ENCODE measurements around the gene GPX3. TPM values are rescaled to one million over a fixed set of nuclear protein-coding genes. Genes with fewer than 3 reads are reported as not detected.

GPX3 gene
- total RNA-seq, 1 donor from 2014 or later: 4,437 TPM

DNA sequence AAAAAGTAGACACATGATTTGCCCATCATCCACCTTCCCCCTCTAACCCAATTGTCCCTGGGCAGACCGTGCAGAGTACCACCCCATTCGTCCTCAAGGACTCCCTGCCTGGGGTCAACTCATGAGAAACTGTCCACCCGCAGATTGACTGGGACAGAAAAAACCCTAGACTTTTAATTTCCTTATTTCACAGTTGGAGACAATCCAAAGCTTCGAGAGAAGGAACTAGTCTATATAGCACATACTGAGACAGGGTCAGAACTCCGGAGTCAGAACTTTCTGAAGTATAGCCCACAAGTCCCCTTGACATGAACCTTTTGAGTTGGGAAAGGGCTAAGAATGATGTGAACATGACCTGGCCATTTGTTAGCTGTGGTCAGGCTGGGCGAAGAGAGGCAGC, 7.5 kb upstream of the GPX3 start:
- no peak for DNase-seq (ENCODE audit: low spot score)

DNA sequence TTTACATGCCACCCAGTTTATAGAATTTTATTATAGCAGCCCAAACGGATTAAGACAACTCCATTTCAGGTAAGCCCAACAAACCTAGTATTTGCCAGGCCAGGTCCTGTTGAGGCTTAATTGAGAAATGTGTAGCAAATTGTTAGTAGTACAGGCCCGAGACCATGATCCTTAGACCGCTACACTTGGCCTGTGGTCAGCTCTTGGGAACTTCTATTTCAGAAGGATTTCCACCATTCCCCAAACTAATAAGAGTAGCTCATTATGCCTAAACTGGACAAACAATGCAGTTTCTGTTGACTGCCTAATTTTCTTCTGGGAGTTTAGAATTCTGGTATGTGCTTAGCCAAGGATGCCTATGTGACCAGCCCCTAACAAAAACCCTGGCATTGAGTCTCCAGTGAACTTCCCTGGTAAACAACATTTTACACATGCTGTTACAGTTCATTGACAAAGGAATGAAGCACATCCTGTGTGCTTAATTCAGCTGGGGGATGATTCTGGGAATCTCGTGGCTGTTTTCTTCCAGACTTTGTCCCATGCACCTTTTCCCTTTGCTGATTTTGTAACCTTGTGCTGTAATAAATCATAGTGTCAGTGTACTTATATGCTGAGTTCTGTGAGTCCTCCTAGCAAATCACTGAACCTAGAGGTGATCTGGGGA, 5.6 kb upstream of the GPX3 start:
- no peak for DNase-seq (ENCODE audit: low spot score)

DNA sequence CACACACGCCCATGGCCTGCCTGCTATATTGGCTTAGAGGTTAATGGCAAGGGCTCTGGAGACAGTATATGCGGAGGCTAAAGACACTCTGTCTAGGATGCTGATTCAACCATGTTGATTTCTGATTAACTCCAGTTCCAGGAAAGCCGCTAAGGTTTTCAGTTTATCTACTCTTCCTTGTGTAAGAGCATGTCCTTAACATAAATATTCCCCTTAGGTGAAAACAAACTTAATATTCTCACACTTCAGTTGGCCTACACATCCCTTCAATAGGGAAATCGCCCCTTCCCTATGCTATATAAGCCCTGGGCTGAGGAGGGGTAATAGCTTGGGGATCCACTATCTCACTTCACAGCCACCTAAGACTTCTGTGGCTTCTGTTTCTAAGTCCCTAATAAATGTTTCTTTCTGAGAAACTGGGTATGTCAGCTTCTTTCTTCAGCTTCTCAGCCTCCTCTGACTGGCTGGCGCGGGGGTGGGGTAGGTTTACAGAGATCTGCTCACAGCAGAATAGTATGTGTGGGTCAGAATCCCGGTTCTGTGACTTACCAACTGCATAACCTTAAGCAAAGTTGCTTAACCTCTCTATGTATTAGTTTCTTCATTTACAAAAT, 4.3 kb upstream of the GPX3 start:
- DNase-seq (ENCODE audit: low spot score): no peak

DNA sequence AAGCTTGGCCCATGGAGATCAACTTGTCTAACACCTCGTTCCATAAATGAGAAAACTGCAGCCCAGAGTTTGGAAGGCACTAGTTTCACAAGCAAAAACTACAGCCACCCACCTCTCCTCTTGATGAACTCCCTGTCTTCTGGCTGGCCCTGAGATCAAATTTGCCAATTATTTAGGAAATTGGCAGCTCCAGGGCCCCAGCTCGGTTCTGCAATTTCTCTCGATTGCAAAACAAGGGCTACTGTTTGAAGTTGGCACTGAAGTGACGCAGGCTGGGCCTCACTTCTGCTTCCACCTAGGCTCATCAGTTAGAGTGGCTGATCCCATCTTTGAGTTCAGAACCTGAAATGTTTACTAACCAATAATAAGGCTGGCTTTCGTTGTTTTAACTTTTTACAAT, 3.7 kb upstream of the GPX3 start:
- no peak for DNase-seq (ENCODE audit: low spot score)

DNA sequence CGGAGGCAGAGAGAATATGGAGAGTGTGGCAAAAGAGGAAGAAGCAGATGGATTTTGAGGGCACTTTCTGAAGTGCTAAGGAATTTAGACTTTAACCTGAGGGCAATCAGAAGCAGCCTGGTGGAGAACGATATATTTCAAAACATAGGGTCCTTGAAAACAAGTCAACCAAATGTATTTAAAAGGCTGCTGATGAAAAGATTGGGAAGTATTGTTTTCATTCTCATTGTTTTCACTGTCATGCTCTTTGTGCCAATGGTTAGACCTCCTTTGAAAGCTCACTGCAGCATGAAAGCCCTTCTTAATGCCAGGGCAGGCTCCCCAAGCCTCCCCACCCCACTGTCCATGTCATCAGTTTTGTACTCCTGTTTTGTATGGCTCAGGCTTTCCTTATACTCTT, 2.5 kb upstream of the GPX3 start:
- DNase-seq (ENCODE audit: low spot score): no peak

DNA sequence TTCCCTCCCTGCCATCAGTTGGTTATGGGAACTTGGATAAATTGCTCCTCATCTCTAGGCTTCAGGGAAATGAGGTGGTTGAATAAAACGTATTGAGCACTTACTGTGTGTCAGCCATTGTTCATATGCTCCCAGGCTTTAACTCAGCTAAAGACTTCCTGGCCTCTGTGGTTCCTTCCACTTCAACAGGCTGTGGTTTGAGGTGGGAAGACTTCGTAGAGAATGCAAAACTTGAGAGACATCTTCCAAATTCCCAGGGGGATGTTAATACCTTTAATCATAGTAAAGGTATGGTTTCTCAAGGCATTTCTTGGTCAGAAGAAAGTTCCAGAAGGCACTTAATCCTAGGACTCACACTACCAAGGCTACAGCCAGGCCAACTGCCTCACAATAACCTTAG, 1.5 kb upstream of the GPX3 start:
- DNase-seq (ENCODE audit: low spot score): no peak

DNA sequence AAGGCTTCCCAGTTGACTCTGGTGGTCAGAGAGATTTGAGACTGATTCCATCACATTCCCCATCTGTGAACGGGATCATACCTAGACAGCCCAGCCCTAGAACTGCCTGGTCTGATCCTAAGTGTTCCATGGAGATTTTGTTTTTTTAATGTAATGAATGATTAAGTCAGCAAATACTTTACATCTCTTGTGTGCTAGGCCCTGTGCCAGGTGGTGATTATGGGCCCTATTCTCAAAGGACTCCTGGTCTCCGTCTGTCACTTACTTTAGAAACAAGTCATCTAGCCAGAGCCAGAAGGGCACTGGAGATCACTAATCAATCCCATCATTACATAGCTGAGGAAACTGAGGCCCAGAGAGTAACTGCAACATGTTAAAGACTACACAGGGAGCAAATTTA, 1.1 kb upstream of the GPX3 start:
- no peak for DNase-seq (ENCODE audit: low spot score)

DNA sequence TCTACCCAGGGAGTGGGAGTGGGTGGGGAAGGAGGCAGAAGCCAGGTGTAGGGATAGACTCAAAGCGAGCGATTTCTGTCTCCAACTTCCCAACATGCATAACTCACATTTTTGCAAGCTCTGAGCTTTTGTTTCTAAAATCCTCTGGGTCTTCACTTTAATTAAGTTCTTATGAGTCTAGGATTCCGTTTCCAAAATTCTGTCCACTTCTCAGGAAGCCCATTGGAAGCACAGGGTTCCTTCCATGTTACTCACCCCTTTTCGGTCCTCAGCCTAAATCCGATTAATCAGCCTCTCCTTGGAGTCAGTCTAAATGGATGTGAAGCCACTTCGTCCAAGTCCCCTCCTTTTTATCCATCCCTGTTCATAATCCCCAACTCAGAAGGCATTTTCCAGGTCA, 1.4 kb downstream of the GPX3 start:
- DNase-seq (ENCODE audit: low spot score): no peak

DNA sequence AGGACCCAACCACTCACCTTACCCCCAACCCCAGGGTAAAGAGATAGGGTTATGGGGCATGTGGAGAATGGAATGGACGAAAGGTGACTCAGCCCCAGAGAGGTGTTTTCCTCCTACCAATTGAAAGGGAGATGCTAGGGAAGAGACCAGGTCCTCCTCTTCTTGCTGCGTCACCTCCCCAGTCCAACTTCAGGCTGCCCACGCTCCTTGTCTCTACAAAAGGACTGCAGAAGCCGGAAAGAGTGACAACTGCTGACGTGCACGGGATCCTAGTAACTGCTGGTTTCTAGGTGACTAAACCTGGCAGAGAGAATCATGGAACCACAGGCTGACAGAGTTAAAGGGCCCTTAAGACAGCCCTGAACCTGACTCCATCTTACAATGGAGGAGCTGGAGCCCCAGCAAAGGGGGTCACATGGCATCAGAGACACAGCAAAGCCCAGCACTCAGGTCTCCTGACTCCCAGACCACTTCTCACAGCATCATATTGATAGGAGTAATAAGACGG, 2.2 kb downstream of the GPX3 start:
- no peak for DNase-seq (ENCODE audit: low spot score)

DNA sequence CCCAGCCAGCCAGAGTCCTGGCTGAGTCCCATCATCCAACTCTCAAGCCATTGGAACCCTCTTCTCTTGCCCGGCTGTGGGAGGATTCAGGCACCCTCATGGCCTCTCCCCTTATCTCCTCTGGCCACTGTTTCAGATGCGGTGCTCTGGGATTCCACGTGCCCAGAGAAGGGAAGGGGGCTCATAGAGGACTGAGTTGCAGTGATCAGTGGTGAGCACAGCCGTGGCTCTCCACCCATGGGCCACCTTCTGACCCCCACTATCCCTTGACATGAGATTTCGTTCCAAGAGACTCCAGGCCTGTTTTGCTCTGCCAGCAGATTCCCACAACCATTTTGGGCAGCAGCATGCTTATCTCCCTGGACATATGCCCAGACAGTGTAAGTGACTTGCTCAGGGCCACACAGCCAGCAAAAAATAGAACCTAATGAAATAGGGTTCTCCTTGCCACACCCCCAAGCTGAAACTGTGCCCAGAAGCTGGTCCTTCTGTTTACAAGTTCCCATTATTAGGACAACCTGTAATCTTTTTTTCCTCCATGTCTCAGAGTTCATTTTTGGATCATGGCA, 2.7 kb downstream of the GPX3 start:
- DNase-seq (ENCODE audit: low spot score): no peak

DNA sequence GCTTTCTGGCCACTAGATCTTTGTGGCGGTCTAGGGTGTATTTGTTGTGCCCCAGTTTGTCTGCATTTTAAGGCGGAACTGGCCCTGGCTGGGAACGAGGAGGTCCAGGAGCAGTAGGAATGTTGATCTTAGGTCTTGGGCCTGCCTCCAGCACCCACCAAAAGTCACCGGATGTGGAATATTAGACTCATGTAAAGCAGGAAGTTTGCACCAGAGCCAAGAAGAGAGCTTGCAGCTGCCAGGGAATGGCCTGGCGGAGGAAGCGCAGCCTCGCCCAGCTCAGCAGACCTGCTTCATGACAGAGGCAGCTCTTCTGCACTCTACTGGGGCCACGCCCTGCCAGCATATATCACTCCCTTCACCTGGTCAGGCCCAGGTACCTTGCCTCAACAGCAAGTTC, 3.3 kb downstream of the GPX3 start:
- DNase-seq (ENCODE audit: low spot score): no peak

DNA sequence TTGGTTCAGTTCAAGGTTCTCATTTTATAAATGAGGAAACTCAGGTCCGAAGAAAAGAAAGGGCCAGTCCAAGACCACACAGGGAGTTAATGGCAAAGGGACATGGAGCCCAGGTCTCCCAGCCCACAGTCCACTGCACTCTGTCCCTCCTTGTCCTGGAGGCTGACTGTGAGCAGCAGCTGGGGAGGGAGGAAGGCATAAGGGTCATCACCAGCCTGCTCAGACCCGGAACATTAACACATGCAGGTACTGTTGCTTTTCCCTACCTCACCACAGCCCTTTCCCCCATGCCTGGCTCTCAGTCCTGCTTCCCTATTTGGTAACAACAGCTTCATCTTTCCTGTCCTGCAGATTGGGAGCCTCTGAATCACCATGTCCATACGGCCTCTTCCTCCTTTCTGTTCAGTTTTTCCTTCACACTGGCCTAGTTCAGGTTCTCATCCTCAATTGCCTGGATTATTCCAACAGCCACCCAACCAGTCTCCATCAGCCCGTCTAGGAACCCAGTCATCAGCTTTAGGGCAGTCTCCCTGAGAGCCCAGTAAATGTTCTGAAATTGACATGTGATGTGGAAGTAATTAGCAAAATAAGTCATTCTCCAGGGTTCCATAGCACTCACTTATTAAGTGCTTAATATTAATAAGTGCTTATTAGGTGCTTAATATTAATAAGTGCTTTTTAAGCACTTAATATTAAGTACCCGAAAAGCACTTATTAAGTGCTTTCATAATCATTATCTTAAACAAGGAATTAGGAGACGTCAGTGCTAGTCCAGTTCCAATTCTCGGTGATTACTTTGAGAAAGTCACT, 4.3 kb downstream of the GPX3 start:
- DNase-seq (ENCODE audit: low spot score): no peak

DNA sequence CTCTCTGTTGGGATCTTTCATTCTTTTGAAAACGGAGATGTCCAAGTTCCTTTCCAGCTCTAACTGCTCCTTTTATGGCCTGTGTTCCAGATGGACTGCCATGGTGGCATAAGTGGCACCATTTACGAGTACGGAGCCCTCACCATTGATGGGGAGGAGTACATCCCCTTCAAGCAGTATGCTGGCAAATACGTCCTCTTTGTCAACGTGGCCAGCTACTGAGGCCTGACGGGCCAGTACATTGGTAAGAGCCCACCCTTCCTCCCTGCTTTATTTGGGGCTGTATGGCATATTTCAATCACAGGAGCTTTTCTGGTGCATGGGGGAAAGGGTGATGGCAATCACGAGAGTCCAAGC, 4.8 kb downstream of the GPX3 start:
- DNase-seq (ENCODE audit: low spot score): no peak

DNA sequence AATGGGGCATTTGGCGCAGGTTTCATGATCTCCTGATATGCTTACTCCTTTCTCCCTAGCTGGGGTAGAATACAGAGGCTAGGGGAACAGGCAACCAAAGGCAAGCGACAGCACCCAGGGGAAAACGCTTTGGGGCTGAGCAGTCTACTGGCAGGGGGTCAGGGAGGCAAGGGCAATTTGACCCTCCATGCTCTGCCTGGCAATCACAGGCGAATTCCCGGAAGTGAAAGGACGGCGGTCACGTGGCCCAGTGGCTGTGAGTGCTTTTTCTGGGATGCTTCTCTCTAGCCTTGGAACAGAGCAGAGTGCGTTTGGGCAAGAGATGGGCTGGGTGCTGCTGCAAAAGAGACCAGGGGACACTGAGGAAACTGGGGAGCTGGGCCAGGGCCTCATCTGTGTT, 5.7 kb downstream of the GPX3 start:
- no peak for DNase-seq (ENCODE audit: low spot score)

DNA sequence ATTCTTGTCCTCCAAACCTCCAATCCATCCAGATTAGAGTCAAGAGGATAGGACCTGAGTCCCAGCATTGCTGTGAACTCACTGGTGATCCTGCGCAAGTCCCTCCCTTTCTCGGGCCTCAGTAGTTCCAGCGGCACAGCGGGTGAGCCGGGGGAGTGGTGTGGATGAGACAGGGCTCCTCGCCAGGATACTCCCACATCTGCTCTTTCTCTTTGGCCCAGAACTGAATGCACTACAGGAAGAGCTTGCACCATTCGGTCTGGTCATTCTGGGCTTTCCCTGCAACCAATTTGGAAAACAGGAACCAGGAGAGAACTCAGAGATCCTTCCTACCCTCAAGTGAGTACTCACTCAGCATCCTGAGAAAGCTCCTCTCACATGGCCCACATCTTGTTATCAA, 6.3 kb downstream of the GPX3 start:
- no peak for DNase-seq (ENCODE audit: low spot score)

DNA sequence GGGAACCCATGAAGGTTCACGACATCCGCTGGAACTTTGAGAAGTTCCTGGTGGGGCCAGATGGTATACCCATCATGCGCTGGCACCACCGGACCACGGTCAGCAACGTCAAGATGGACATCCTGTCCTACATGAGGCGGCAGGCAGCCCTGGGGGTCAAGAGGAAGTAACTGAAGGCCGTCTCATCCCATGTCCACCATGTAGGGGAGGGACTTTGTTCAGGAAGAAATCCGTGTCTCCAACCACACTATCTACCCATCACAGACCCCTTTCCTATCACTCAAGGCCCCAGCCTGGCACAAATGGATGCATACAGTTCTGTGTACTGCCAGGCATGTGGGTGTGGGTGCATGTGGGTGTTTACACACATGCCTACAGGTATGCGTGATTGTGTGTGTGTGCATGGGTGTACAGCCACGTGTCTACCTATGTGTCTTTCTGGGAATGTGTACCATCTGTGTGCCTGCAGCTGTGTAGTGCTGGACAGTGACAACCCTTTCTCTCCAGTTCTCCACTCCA, 7.6 kb downstream of the GPX3 start:
- DNase-seq (ENCODE audit: low spot score): no peak

DNA sequence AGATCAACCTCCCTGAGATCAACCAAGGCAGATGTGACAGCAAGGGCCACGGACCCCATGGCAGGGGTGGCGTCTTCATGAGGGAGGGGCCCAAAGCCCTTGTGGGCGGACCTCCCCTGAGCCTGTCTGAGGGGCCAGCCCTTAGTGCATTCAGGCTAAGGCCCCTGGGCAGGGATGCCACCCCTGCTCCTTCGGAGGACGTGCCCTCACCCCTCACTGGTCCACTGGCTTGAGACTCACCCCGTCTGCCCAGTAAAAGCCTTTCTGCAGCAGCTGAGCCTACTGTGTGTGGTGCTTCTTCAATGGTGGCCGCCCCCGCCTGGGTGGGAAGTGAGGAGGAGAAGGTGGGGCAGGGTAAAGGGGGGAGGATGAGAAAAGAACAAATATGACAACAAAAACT, 8.3 kb downstream of the GPX3 start:
- DNase-seq (ENCODE audit: low spot score): no peak

DNA sequence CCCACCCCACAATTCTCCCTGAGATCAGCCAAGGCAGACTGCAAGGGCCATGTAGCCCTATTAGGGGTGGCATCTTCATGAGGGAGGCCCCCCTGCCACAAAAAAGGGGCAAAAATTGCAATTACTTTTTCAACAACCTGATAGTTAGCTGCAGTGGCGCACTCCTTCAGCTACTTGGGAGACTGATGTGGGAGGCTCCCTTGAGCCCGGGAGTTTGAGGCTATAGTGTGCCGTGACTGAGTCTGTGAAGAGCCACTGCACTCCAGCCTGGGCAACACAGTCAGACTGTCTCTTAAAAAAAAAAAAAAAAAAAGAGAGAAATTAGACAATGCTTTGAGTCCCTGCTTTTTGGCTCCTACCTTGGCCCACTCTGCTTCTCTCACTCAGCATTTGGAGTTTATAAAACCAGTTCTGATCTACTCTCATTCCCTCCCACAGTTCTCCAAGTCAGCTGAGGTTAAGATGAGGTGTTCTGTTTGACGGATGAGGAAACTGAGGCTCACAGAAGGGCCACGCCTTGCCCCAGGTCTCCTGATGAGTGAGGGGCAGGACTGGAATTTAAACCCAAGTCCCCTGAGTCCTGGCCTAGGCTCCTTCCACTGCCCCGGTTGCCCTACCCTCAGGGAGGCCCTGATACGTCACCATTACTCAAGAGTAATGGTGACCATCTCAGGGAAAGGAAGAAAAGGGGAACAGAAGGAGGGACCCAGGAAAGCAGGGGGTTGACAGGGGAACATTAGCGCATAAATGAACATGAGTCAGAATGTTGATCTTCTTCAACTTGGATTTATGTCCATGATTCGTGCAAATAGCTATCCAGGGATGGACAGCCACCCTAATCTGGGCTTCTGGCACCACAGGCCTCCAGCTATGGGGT, 9.0 kb downstream of the GPX3 start:
- DNase-seq (ENCODE audit: low spot score): no peak

DNA sequence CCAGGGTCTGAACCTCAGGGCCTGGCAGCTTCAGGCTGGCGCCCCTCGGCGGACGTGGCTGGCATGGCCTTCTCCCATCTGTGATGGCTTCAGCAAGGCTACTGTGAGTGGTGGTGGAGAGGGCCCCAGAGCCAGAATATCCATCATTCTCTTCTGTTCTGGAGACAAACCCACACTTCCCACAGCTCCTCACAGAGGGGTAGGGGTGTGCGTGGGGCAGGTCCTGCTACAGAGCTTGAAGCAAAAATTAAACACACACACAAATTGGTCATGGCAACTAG, 9.6 kb downstream of the GPX3 start:
- DNase-seq (ENCODE audit: low spot score): no peak

DNA sequence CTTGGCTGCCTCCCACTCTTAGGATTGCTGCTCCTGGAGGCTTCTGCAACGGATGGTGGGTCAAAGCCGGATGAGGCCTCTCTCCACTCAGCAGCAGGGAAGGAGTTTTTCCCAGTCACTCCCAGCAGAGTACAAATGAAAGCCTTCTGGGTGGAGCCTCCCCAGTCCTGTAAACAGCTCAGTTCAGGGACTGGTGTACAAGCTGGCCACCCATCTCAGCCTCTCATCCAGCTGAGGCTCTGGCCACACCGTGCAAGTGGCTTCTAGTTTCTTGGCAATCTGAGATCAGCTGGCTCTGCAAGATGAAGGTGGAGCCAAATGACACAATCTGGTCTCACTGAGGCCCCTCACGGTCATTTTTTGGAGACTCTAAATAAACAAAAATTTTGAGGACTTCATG, 10.0 kb downstream of the GPX3 start:
- no peak for DNase-seq (ENCODE audit: low spot score)

DNA sequence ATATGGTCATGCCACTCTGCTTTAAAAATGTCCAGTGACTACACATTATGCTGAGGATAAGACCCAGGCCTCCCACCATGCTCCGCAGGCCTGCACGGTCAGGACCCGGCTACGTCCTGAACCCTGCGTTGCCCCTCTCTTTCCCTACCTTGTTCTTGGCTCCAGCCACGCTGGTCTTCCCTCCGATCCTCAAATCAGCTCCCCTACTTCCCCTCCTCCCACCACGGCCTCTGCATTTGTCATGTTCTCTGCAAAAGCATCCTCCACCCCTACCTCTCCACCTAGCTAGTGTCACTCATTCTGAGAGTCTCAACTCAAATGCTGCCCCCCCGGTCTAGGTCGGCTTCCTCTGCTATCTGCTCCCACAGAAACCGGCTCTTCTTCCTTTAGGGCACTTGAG, 11.2 kb downstream of the GPX3 start:
- DNase-seq (ENCODE audit: low spot score): no peak

All from mesenteric fat pad (tissue), 1 donor.